ENCODE data around the gene GABPB1. TPM values are rescaled to one million over a fixed set of nuclear protein-coding genes. Genes with fewer than 3 reads are reported as not detected.

The GABPB1 gene
- total RNA-seq, 1 experiment from 2014 or later, result 35.3 TPM

- Histone ChIP-seq H3K9me3 (ENCODE audit: low read depth, low read length, poor library complexity, severe bottlenecking) (no peaks in the 10 kb centered on the region), H3K36me3 (ENCODE audit: insufficient read depth, low read length, poor library complexity, severe bottlenecking) (no peaks in the 10 kb centered on the region), H3K27me3 (replicated peaks; ENCODE audit: insufficient read depth, low read depth, low read length, poor library complexity) (no peaks in the 10 kb centered on the region), H3K27ac (ENCODE audit: low read depth, low read length, poor library complexity, severe bottlenecking) (peak overlapping the region; percentile 40), H3K4me1 (ENCODE audit: insufficient read depth, low read length, poor library complexity, severe bottlenecking) (peaks cover 10% of the 10 kb centered on the region), H3K4me3 (ENCODE audit: low read depth, low read length, poor library complexity, severe bottlenecking) (no peak overlapping the region)
- no peak for TF ChIP-seq CTCF (conservative IDR thresholded peaks at IDR 0.05; ENCODE audit: low read depth, low read length)
- TF ChIP-seq EZH2 (IDR thresholded peaks at IDR 0.05; ENCODE audit: borderline replicate concordance, low read depth, low read length, poor library complexity, severe bottlenecking), result no peak
- CTCF ChIA-PET, result interaction anchor here (0.6 kb wide), 1 partner anchor 278 kb away, joined by 3 read pairs; no protein-coding TSS in a partner anchor
- BruUV-seq (replicated peaks), result no TSS peak
- intact Hi-C loops (cut with micrococcal nuclease; ENCODE audit: unreplicated experiment), result loop anchor here (10.0 kb wide), 2 partner anchors 894 to 1084 kb away; partner anchors contain the start of gene FGF7
- no peak for DNase-seq (ENCODE audit: low spot score)
- POLR2A ChIA-PET (ENCODE audit: low non-redundant PET), result interaction anchor here (0.7 kb wide), 1 partner anchor 38 kb away, joined by 3 read pairs; no protein-coding TSS in a partner anchor
These were observed 36.3 kb downstream of the GABPB1 start for GRCh38 chr15:50318697-50319096.

GRCh38 chr15:50315814-50316630 lies 39.0 kb downstream of the GABPB1 start:
- ChIA-PET POLR2A (ENCODE audit: low non-redundant PET) (interaction anchor here (0.6 kb wide), 1 partner anchor 707 kb away, joined by 5 read pairs; no protein-coding TSS in a partner anchor), CTCF (interaction anchor here (0.6 to 1.6 kb wide), 9 partner anchors 36 to 171 kb away, joined by 3 to 16 read pairs (median 5); no protein-coding TSS in a partner anchor)
- H3K4me3 ChIP-seq (ENCODE audit: low read depth, low read length, poor library complexity, severe bottlenecking), result no peak overlapping the region
- no peak overlapping the region for H3K27ac ChIP-seq (ENCODE audit: low read depth, low read length, poor library complexity, severe bottlenecking)
- no peaks in the 10 kb centered on the region for H3K36me3 ChIP-seq (ENCODE audit: insufficient read depth, low read length, poor library complexity, severe bottlenecking)
- H3K9me3 ChIP-seq (ENCODE audit: low read depth, low read length, poor library complexity, severe bottlenecking), result no peaks in the 10 kb centered on the region
- intact Hi-C loops (cut with micrococcal nuclease; ENCODE audit: unreplicated experiment), result loop anchor here (2.0 to 10.0 kb wide), 3 partner anchors 167 to 1081 kb away; partner anchors contain the start of gene FGF7
- no peaks in the 10 kb centered on the region for H3K27me3 ChIP-seq (replicated peaks; ENCODE audit: insufficient read depth, low read depth, low read length, poor library complexity)
- peak; percentile 56 for DNase-seq (ENCODE audit: low spot score)
- BruUV-seq (replicated peaks), result no TSS peak
- TF ChIP-seq EZH2 (IDR thresholded peaks at IDR 0.05; ENCODE audit: borderline replicate concordance, low read depth, low read length, poor library complexity, severe bottlenecking) (no peak), CTCF (conservative IDR thresholded peaks at IDR 0.05; ENCODE audit: low read depth, low read length) (peak; percentile 78)
- H3K4me1 ChIP-seq (ENCODE audit: insufficient read depth, low read length, poor library complexity, severe bottlenecking), result peaks cover 10% of the 10 kb centered on the region

GRCh38 chr15:50312636-50313035 lies 42.4 kb downstream of the GABPB1 start:
- Histone ChIP-seq H3K9me3 (ENCODE audit: low read depth, low read length, poor library complexity, severe bottlenecking) (peaks cover 5% of the 10 kb centered on the region), H3K27ac (ENCODE audit: low read depth, low read length, poor library complexity, severe bottlenecking) (no peak overlapping the region), H3K36me3 (ENCODE audit: insufficient read depth, low read length, poor library complexity, severe bottlenecking) (peaks cover 5% of the 10 kb centered on the region), H3K4me3 (ENCODE audit: low read depth, low read length, poor library complexity, severe bottlenecking) (no peak overlapping the region), H3K4me1 (ENCODE audit: insufficient read depth, low read length, poor library complexity, severe bottlenecking) (peaks cover 7% of the 10 kb centered on the region), H3K27me3 (replicated peaks; ENCODE audit: insufficient read depth, low read depth, low read length, poor library complexity) (no peaks in the 10 kb centered on the region)
- ChIA-PET POLR2A (ENCODE audit: low non-redundant PET) (no interaction called here), CTCF (no interaction called here)
- no peak for DNase-seq (ENCODE audit: low spot score)
- TF ChIP-seq EZH2 (IDR thresholded peaks at IDR 0.05; ENCODE audit: borderline replicate concordance, low read depth, low read length, poor library complexity, severe bottlenecking) (no peak), CTCF (conservative IDR thresholded peaks at IDR 0.05; ENCODE audit: low read depth, low read length) (no peak)
- intact Hi-C loops (cut with micrococcal nuclease; ENCODE audit: unreplicated experiment), result loop anchor here (10.0 kb wide), 2 partner anchors 888 to 1078 kb away; partner anchors contain the start of gene FGF7
- no TSS peak for BruUV-seq (replicated peaks)
